Measurements from ENCODE around the gene WWOX.
"Not testable (repeated sequence)": the region's sequence is repeated elsewhere in the genome, so short reads cannot be mapped to it uniquely, and the experiment has no call there.

The WWOX gene

DNA sequence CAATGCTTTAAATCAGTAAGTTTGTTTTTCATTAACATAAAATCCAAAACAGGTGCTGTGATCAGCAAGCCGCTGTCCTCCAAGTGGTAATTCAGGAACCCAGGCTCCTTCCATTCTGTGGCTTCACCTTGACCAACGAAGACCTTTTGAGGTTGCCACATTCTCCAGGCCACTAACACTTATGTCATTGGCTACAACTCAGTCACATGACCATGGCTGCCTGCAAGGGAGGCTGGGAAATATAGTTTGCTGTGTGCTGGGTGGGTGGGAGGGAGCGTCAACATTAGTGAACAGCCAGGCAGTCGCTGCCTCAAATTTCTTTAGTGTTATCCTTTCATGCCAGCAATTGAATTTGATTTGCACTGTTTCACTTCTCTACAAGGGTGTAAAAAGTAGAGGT lies 951.9 kb downstream of the WWOX start:
- DNase-seq (ENCODE audit: insufficient read length, low spot score), result no peak
- TF ChIP-seq POLR2A (IDR thresholded peaks at IDR 0.05; ENCODE audit: low read depth, low read length) (no peak), SPI1 (IDR thresholded peaks at IDR 0.05; ENCODE audit: low read depth, low read length) (no peak), TAF1 (IDR thresholded peaks at IDR 0.05; ENCODE audit: low read depth, low read length) (no peak), POU2F2 (IDR thresholded peaks at IDR 0.05; ENCODE audit: low read depth, low read length) (no peak), PAX5 (IDR thresholded peaks at IDR 0.05; ENCODE audit: insufficient read depth, low read length, severe bottlenecking) (no peak), POLR2AphosphoS5 (IDR thresholded peaks at IDR 0.05; ENCODE audit: low read depth, low read length) (no peak)
- FAIRE-seq, result no peak

DNA sequence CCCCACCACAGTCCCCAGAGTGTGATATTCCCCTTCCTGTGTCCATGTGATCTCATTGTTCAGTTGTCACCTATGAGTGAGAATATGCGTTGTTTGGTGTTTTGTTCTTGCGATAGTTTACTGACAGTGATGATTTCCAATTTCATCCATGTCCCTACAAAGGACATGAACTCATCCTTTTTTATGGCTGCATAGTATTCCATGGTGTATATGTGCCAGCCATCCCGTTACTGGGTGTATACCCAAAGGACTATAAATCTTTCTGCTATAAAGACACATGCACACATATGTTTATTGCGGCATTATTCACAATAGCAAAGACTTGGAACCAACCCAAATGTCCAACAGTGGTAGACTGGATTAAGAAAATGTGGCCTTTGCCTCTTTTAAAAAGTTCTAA lies 952.7 kb downstream of the WWOX start:
- FAIRE-seq; DNase-seq (ENCODE audit: insufficient read length, low spot score): not testable (repeated sequence)

DNA sequence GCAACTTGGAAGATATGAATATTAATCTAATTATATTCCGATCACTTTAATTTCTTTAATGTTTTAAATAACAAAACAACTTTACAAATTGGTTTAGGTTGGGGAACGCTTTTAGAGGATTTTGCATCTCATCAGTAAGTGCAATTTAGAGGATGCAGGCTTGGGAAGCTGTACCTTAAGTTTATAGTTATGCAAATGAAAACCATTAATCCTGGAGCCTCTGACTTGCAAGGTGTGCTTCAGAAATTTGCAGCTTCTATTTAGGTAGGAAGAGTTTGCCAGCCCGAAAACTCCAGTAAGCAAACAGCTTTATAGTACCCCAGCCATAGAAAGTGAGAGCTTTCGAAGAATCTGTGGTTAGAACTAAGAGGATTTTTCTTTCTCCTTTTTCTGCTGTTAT lies 954.1 kb downstream of the WWOX start:
- DNase-seq (ENCODE audit: insufficient read length, low spot score) (no peak), FAIRE-seq (no peak)
- TF ChIP-seq POLR2A (IDR thresholded peaks at IDR 0.05; ENCODE audit: low read depth, low read length) (no peak), POLR2AphosphoS5 (IDR thresholded peaks at IDR 0.05; ENCODE audit: low read depth, low read length) (no peak), TAF1 (IDR thresholded peaks at IDR 0.05; ENCODE audit: low read depth, low read length) (no peak), POU2F2 (IDR thresholded peaks at IDR 0.05; ENCODE audit: low read depth, low read length) (no peak), SPI1 (IDR thresholded peaks at IDR 0.05; ENCODE audit: low read depth, low read length) (no peak), PAX5 (IDR thresholded peaks at IDR 0.05; ENCODE audit: insufficient read depth, low read length, severe bottlenecking) (no peak)

DNA sequence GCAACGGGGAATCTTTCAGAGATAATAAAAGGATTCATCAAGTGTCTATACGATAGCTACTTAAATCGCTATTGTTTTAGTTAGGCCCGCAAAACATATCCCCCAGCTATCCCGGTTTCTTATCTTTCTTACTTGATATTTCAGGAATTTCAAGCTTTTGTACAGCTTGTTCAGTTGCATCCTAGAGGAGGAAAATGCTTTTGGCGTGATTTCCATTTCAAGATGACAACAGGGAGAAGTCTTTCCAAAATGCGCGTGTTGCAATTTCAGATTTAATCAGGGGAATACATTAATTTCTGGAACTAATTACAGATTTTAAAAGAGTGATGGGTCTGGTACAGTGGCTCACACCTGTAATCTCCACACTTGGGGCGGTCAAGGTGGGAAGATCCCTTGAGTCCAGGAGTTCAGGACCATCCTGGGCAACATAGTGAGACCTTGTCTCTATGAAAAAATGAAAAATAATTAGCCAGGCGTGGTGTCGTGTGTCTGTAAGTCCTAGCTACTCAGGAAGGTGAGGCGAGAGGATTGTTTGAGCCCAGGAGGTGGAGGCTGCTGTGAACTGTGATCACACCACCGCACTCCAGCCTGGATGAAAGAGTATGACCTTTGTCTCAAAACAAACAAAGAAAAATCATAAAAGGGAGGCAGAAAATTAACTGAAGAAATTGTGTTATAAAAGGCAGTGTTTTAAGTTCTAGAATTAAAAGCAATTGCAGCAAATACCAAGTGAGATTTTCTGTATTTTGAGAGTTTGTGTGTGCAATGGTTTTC lies 954.9 kb downstream of the WWOX start:
- no peak for DNase-seq (ENCODE audit: insufficient read length, low spot score)
- TF ChIP-seq POU2F2 (IDR thresholded peaks at IDR 0.05; ENCODE audit: low read depth, low read length) (no peak), TAF1 (IDR thresholded peaks at IDR 0.05; ENCODE audit: low read depth, low read length) (no peak), POLR2A (IDR thresholded peaks at IDR 0.05; ENCODE audit: low read depth, low read length) (no peak), PAX5 (IDR thresholded peaks at IDR 0.05; ENCODE audit: insufficient read depth, low read length, severe bottlenecking) (no peak), SPI1 (IDR thresholded peaks at IDR 0.05; ENCODE audit: low read depth, low read length) (no peak), POLR2AphosphoS5 (IDR thresholded peaks at IDR 0.05; ENCODE audit: low read depth, low read length) (no peak)
- no peak for FAIRE-seq

DNA sequence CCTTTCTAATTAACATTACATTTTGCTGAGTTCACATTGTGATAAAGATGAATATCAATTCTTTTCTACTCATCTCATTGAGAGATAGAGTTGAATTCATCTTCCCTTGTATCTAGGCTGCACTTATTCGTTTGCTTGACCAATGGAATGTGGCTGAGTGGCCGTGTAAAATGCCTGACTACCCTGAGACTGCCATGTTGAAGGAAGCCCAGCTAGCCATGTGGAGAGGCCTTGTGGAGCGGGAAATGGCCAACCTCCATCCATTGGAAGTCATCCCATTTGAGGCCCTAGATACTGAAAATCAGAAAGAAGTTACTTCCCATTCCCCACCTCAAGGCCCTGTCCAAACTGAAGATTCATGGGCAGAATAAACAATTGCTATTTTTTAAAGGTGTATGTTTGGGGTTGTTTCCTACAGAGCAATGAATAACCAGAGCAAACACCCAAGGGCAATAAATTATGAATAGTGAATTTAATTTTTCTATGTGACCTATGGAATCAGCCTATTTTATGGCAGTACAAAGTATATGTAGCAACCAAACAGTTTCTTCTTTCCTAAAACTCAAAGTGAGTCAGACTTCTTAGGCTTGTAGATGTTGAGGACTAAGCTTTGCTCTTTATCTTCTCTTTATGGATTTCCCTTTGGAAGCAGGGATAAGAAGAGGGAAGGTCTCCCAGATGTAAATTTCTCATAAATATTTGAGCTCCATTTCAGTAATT lies 956.0 kb downstream of the WWOX start:
- DNase-seq (ENCODE audit: insufficient read length, low spot score) (no peak), FAIRE-seq (no peak)
- TF ChIP-seq POLR2AphosphoS5 (IDR thresholded peaks at IDR 0.05; ENCODE audit: low read depth, low read length) (no peak), PAX5 (IDR thresholded peaks at IDR 0.05; ENCODE audit: insufficient read depth, low read length, severe bottlenecking) (no peak), POLR2A (IDR thresholded peaks at IDR 0.05; ENCODE audit: low read depth, low read length) (no peak), POU2F2 (IDR thresholded peaks at IDR 0.05; ENCODE audit: low read depth, low read length) (no peak), TAF1 (IDR thresholded peaks at IDR 0.05; ENCODE audit: low read depth, low read length) (no peak), SPI1 (IDR thresholded peaks at IDR 0.05; ENCODE audit: low read depth, low read length) (no peak)

DNA sequence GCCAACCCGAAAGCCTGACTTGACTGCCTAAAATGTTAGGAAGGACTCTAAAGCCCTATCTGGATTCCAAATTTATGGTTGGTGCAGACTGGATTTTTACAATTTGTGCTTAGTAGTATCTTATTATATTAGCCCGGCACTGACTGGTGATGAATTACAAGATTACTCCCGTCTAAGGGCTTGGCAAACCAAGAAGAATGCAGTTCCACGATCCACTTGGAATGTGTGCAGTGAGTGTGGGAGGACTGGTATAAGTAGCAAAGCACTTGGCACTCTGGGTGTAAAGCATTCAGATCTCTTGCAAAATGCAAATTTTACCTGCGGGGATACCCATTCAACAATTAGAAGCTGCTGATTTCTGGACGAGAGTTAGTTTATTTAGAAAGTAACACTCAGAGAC lies 961.7 kb downstream of the WWOX start:
- no peak for TF ChIP-seq POLR2A (IDR thresholded peaks at IDR 0.05; ENCODE audit: low read depth, low read length)
- TF ChIP-seq SPI1 (IDR thresholded peaks at IDR 0.05; ENCODE audit: low read depth, low read length), result no peak
- TF ChIP-seq TAF1 (IDR thresholded peaks at IDR 0.05; ENCODE audit: low read depth, low read length), result no peak
- TF ChIP-seq POU2F2 (IDR thresholded peaks at IDR 0.05; ENCODE audit: low read depth, low read length), result no peak
- no peak for TF ChIP-seq PAX5 (IDR thresholded peaks at IDR 0.05; ENCODE audit: insufficient read depth, low read length, severe bottlenecking)
- no peak for TF ChIP-seq POLR2AphosphoS5 (IDR thresholded peaks at IDR 0.05; ENCODE audit: low read depth, low read length)
- no peak for FAIRE-seq
- no peak for DNase-seq (ENCODE audit: insufficient read length, low spot score)

DNA sequence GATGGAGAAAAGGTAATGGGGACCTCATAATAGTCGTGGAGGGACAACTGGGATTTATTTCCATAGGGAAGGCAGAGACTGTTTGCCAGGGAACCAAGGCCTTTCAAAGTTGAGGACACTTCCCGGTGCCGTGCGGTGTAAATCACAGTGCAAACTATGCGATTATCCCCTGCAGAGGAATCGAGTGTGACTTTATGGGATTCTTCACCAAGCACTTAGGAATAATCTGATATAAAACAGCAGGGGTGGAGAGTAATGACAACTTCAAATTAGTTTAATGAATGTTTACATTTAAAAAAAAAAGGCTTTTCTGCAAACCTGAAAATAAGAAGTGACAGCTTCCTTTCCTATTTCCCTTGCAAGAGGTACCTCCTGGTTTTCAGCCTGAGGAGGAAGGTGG lies 962.9 kb downstream of the WWOX start:
- DNase-seq (ENCODE audit: insufficient read length, low spot score) (no peak), FAIRE-seq (no peak)
- TF ChIP-seq PAX5 (IDR thresholded peaks at IDR 0.05; ENCODE audit: insufficient read depth, low read length, severe bottlenecking) (no peak), POLR2A (IDR thresholded peaks at IDR 0.05; ENCODE audit: low read depth, low read length) (no peak), POU2F2 (IDR thresholded peaks at IDR 0.05; ENCODE audit: low read depth, low read length) (no peak), TAF1 (IDR thresholded peaks at IDR 0.05; ENCODE audit: low read depth, low read length) (no peak)

DNA sequence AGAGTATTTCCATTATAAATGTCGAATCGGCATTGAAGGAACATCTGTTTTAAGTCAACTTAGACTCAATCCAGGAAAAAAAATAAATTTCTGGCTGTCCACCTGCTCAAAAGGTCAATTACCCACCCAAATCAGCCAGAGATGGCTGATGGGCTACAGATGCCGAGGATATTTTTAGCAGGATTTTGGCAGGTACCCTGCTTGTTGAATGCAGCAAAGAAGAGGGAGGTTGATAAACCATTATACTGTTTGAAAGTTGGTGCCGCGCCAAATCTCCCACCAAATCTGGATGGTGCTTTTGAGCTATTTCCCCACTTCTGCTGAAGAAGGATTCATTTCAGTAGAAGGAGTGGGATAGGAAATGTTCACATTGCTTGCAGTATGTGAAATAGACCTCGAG lies 963.4 kb downstream of the WWOX start:
- no peak for TF ChIP-seq PAX5 (IDR thresholded peaks at IDR 0.05; ENCODE audit: insufficient read depth, low read length, severe bottlenecking)
- TF ChIP-seq POLR2A (IDR thresholded peaks at IDR 0.05; ENCODE audit: low read depth, low read length), result no peak
- no peak for TF ChIP-seq TAF1 (IDR thresholded peaks at IDR 0.05; ENCODE audit: low read depth, low read length)
- no peak for TF ChIP-seq POU2F2 (IDR thresholded peaks at IDR 0.05; ENCODE audit: low read depth, low read length)
- no peak for TF ChIP-seq SPI1 (IDR thresholded peaks at IDR 0.05; ENCODE audit: low read depth, low read length)
- no peak for TF ChIP-seq POLR2AphosphoS5 (IDR thresholded peaks at IDR 0.05; ENCODE audit: low read depth, low read length)
- FAIRE-seq, result no peak
- no peak for DNase-seq (ENCODE audit: insufficient read length, low spot score)

DNA sequence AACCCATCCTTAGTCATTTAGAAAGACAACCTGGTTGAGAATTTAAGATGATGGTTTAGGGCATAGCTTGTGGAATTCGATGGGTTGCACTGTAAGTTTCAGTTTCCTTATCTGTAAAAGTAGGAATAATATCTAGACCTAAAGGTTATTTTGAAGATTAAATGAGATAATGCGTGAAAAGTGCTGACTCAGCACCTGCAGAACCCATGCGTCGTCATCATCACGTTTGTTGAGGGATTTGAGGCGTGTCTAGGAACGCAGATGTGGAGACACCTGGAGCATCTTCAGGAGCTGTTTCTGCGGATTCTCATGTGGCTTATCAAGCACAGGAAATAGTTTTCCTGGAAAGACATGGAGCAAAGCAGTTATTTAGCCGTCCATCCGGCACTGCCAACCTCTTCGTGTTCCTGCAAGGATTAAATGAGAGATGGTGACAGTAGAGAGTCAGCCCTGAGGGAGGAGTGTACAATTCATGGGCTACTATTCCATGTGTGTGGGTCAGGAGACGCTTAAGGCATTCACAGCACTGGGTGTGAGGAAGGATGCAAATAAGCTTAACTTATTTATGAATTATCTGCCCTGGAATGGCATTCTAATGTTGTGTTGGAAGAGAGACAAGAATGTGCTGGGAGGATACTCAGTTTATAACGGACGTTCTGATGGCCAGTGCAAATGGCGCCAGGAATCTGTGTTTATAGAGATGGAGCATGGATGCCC lies 965.0 kb downstream of the WWOX start:
- no peak for DNase-seq (ENCODE audit: insufficient read length, low spot score)
- FAIRE-seq, result no peak

More for the DNA sequence above, 965.0 kb downstream of the WWOX start:
- no peak for TF ChIP-seq PAX5 (IDR thresholded peaks at IDR 0.05; ENCODE audit: insufficient read depth, low read length, severe bottlenecking)
- no peak for TF ChIP-seq SPI1 (IDR thresholded peaks at IDR 0.05; ENCODE audit: low read depth, low read length)
- TF ChIP-seq POLR2AphosphoS5 (IDR thresholded peaks at IDR 0.05; ENCODE audit: low read depth, low read length), result no peak
- no peak for TF ChIP-seq POLR2A (IDR thresholded peaks at IDR 0.05; ENCODE audit: low read depth, low read length)
- TF ChIP-seq POU2F2 (IDR thresholded peaks at IDR 0.05; ENCODE audit: low read depth, low read length), result no peak
- TF ChIP-seq TAF1 (IDR thresholded peaks at IDR 0.05; ENCODE audit: low read depth, low read length), result no peak

All from GM12891 (cell line).